Frontal cortex (tissue), 4 donors: ENCODE results near the gene SETD6. TPM values are rescaled to one million over a fixed set of nuclear protein-coding genes. Genes with fewer than 3 reads are reported as not detected.
A peak's percentile ranks its signal among the peaks of the same experiment; 100 is the strongest.

ENCODE experiments used
- DNase-seq, 2 donors: peaks; one replicate each; pipeline ENCODE4 v3.0.0; 2012; ENCODE audit warnings: low spot score in 2 of 2
- FAIRE-seq: peaks from 2 replicates; lab custom pipeline; 2012; peaks lifted over from hg19 to GRCh38; lab: Jason Lieb, UNC
- total RNA-seq: library from RNA; depleted of rRNA; stranded (reverse); fragments of >200 nt; gene quantifications from one replicate; pipeline ENCODE4 v1.2.3, GENCODE V29; 2014
- donor health status: control.
- donor health status: control.
- donor health status: control.

SETD6 gene
- total RNA-seq, 1 donor from 2014 or later = 15.9 TPM

DNA sequence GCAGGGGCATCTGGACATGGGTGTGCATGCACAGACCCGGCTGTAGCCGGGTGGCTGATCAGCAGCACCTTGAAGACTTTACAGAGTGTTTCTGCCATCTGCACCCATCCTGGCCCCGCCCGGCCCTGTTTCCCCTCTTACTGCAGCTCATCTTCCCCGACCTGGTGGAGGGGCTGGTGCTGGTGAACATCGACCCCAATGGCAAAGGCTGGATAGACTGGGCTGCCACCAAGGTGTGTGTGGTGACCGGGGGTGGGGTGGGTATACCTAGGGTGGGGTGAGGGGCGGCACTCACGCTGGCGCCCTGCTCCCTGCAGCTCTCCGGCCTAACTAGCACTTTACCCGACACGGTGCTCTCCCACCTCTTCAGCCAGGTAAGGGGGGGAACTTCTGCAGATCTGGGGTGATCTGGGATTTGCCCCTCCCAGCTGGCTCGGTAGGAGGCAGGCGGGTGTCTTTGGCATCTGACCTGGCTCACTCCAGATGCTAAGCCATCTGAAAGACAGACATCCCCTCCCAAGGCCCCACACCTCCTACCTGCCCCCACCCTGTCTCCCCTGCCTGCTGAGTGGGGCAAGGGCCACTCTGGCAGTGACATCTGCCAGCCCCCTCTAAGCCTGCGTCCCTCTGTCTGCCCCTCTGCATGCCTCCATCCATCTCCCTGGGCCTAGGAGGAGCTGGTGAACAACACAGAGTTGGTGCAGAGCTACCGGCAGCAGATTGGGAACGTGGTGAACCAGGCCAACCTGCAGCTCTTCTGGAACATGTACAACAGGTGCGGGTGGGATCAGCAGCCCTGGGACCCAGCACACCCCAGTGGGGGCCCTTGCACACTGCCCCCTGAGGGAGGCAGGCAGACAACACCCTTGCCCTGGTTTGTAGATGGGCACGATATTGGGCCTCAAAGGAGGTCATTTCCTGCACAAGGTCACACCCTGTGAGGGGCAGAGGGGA, 8.8 kb upstream of the SETD6 start:
- FAIRE-seq = no peak
- DNase-seq = no peak

DNA sequence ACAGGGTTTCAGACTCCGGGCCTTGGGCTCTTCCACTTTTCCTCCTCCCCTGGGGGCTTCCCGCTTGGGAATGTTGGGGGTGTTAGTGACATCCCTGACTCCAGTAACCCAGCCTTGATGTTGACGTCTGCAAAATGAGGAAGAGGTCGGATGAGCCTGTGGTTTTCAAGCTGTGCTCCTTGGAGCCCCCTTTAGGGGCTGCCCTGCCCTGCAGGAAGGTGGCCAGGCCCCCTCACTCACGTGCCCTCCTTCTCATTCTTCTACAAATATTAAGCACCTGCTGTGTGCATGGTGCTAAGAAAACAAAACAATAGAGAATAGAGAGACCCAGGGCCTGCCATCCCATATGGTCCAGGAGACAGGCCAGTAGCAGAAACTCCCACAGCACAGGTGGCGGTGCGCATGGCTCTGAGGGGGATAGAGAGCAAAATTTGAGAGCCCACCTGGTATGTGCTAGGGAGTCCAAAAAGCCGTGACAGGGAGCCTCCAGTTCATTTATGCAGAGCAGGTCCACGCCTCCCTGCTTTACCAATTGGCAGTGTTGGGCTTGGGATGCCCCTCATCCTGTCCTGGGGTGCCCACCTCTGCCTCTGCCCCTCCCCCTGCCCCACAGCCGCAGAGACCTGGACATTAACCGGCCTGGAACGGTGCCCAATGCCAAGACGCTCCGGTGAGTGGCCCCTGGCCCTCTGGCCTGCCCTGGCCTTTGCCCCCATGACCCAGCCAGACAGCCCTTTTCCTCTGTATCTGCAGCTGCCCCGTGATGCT, 7.9 kb upstream of the SETD6 start:
- FAIRE-seq (no peak), DNase-seq (no peak)

DNA sequence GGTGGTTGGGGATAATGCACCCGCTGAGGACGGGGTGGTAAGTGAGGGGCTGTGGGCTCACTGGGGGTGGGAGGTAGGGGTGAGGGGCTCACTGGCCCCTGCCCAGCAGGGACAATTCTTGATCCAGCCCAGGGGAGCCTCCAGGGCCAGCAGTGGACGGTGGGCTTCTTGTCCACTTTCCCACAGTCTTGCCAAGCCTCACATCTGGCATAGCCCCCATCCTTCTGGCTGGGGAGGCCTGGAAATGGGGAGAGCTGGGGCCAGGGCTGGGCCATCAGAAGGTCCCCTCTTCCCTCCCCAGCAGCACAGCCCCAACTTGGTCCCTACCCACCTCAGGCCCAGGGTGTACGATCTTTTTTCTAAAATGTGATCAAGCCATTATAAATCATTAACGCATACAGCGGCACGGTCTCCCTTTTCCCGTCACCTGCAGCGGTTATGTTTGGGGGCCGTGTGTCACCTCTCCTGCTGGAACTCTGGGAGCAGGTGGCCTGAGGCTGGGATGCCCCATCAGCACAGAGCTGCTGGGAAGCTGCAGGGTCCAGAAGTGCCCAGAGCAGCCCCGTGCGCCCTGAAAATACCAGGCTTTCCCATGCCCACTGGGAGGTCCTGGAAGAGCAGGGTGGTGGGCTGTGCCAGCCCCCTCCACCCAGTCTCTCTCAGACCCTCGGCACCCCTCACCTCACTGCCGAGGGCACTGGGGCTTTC, 7.2 kb upstream of the SETD6 start:
- no peak for FAIRE-seq
- DNase-seq = no peak

DNA sequence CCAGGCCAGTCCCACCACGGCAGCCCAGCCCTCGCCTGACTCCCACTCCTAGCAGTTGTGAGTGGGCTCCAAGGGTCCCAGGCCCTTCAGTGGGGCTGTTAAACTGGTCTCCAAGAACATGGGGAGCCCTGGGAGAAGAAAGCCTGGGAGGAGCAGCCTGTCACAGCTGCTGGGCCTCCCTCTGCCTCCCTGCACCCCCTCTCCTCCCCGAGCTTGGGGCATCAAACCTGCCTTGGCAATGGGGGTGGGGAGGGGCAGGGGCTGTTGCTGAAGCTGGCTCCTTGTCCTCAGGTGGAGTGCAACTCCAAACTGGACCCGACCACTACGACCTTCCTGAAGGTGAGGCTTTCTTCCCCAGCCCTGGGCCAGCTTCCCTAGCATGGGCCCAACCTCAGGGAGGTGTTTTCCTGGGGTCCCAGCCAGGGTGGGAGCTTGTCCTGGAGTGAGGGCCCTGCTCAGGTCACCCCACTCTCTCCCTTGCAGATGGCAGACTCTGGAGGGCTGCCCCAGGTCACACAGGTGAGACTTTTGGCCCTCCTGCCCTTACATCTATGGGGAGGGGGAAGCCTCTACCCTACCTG, 6.6 kb upstream of the SETD6 start:
- no peak for FAIRE-seq
- DNase-seq = no peak

DNA sequence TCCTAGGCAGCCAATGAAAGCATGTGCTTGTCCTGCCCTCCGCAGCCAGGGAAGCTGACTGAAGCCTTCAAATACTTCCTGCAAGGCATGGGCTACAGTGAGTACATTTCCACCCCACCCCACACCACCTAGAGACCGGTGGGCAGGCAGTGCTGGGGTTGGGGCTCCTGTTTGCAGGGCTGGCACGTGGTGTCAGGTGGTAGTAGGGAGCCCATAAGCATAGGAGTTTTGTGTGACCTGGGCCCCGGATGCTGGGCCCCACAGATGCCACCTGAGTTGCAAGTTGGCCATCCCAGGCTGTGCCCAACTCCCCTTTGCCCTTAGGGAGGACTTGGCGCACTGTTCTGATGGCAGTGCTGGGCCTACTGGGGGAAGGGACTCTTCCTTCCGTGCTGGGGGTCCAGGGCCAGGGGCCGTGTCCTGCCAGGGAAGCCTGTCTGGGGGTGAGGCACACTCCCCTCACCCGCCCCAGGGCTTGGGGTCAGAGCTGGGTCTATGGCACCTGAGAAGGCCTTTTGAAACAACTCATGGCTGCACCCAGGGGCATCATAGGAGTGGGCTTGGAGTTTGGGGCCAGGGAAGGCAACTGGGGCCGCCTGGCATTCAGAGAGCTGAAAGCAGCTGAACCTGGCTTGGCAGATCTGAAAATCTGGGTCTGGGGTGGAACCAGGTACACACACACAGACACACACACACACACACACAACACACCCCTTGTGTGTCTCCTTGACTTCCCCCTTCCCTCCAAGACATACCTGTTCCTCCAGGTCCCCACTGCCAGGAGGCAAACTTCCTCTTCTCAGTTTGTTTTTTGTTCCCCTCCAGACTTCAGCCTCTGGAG, 5.8 kb upstream of the SETD6 start:
- no peak for FAIRE-seq
- DNase-seq = no peak

DNA sequence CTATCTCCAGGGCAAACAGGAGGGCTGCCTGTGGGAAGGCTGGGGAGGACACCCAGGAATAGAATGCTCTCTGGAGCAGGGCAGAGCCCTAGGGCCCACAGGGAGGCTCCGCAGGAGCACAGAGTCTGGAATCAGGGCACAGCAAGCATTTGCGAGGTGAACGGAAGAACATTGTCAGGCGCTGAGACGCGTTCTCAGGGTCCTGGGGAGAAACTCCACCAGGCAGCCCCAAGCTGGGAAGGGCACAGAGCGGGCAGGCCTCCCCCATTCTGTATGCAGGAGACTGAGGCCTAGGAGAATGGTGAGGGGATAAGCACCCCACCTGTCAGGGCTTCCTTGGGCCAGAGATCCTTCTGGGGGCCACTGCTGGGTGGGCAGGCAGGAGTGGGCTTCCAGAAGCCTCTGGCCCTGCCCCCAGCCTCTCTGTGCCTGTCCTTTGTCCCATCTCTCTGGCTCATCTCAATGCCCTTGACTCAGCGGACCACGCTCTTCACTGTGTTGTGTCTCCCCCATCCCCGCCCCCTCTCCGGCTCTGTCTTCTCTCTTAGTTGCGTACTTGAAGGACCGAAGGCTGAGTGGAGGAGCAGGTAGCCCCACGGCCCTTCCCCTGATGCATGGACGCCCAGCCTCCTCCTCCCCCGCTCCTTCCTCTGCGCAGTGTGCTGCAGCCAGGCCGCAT, 5.1 kb upstream of the SETD6 start:
- DNase-seq (no peak), FAIRE-seq (no peak)

DNA sequence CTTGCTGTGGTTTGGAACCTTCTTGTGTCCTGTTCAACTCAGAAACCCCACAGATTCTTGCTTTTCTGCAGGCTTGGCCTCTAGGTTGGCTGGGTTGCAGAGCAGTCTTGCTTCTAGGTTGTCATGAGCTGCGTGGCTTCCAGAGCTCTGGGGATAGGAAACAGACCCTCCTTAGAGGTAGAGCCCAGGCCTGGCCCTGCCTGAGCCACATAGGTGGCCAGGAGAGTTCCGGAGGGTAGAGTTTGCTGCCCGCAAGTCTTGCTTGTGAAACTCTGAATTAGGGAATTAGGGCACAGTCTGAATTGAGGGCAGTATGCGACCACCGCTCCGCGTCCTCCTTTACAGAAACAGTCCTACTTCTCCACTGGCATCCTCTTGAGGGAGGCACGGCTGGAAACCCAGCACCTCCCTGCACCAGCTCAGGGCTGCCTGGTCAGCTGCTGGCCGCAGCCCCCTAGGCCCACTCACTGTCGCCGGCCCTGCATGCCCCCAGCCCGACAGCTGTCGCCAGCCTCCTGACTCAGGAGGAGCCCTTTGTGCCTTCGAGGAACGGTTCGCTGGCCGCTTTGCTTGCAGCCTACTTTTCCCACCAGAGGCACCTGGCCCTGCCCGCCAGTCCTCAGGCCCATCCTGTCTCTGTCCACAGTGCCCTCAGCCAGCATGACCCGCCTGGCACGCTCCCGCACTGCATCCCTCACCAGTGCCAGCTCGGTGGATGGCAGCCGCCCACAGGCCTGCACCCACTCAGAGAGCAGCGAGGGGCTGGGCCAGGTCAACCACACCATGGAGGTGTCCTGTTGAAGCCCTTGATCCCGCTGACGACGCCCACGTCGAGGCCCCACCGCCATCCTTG, 4.3 kb upstream of the SETD6 start:
- FAIRE-seq (no peak), DNase-seq (no peak)

DNA sequence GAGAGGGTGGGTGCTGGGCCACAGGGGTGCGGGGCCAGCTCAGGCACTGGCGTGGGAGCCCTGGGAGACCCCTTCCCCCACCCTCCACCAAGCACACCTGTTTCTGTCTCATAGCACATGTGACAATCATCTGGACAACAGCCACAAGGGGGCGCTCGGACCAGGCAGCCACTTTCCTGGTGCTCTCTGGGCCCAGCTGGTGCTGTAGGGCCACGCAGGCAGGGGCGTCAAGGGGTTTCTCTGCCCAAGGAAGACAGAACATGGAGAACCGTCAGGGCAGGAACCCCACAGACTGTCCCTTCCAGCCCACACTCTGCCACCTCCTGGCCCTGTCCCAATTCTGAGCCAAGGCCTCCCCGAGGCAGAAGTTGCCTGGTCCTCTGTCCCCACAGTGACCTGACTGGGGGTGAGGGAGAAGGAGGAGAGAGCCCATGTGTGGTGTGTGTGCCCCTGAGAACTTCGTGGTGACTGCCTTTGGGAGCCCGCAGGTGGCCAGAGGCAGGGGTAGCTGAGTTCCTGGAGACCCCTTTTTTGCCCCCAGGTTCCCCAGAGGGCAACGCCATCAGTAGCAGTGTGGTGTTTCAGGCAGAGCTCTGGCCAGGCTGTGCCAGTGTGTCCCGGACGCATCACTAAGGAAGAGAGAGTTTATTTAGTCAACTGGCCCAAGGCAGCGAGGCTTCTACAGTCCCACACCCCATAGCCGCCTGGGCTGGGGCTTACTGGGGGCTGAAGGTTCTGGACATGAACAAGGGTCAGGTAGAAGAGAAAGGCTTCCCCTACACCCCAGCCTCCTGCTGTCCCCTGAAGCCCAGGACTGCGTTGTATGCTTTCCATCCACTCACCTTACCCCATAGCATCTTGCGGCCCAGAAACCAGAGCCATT, 3.1 kb upstream of the SETD6 start:
- no peak for FAIRE-seq

DNA sequence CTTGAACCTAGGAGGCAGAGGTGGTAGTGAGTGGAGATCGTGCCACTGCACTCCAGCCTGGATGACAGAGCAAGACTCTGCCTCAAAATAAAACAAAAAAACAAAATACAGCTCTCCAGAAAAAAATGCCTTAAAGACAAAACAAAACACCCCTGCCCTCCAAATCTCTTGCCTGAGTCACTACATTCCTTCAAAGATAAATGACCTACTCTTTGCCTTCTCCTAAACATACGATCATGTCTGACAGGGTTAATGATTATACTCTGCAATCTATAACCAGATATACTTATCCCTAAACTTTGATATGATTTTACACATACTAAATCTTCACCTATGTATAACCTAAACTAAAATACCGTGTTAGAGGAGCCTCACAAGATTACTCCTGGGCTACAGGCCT, 1.4 kb upstream of the SETD6 start:
- FAIRE-seq (no peak), DNase-seq (no peak)

More for the DNA sequence above, 3.1 kb upstream of the SETD6 start:
- no peak for DNase-seq

DNA sequence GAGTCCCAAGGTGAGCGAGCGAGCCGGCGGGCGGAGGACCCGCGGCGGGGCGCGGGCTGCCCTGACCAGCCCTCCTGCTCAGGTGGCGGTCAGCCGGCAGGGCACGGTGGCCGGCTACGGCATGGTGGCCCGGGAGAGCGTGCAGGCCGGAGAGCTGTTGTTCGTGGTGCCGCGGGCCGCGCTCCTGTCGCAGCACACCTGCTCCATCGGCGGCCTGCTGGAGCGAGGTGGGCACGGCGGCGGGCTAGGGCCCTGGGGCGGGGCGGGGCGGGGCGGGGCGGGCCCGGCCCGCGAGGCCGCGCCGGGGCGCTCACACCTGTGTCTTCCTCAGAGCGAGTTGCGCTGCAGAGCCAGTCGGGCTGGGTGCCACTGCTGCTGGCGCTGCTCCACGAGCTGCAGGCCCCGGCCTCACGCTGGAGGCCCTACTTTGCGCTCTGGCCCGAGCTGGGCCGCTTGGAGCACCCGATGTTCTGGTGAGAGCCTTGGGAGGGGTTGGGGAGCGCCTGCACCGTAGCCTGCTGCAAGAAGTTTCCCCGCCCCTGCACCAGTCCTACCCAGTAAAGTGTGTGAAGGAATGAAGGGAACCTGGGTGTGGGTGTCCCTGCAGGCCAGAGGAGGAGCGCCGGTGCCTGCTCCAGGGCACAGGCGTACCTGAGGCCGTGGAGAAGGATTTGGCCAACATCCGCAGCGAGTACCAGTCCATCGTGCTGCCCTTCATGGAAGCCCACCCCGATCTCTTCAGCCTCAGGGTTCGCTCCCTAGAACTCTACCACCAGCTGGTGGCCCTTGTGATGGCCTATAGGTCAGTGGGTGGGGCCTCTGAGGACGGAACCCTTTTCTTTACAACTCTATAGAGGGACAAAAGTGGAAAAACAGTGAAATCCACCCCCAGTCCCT, 802 bp downstream of the SETD6 start:
- FAIRE-seq = no peak
- peak in 1 of 2 donors; percentile 44 for DNase-seq

DNA sequence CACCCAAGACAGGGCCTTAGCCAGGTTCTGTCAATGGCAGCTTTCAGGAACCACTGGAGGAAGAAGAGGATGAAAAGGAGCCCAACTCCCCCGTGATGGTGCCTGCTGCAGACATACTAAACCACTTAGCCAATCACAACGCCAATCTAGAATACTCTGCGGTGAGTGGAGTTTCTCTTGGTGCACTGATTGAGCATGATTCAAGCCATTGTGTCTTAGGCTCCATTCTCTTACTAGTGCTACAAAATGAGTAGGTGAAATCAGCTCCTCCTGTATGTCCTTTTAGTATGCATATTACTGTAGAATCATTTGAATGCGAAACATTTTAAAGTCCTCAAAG, 1.4 kb downstream of the SETD6 start:
- DNase-seq (no peak), FAIRE-seq (no peak)

DNA sequence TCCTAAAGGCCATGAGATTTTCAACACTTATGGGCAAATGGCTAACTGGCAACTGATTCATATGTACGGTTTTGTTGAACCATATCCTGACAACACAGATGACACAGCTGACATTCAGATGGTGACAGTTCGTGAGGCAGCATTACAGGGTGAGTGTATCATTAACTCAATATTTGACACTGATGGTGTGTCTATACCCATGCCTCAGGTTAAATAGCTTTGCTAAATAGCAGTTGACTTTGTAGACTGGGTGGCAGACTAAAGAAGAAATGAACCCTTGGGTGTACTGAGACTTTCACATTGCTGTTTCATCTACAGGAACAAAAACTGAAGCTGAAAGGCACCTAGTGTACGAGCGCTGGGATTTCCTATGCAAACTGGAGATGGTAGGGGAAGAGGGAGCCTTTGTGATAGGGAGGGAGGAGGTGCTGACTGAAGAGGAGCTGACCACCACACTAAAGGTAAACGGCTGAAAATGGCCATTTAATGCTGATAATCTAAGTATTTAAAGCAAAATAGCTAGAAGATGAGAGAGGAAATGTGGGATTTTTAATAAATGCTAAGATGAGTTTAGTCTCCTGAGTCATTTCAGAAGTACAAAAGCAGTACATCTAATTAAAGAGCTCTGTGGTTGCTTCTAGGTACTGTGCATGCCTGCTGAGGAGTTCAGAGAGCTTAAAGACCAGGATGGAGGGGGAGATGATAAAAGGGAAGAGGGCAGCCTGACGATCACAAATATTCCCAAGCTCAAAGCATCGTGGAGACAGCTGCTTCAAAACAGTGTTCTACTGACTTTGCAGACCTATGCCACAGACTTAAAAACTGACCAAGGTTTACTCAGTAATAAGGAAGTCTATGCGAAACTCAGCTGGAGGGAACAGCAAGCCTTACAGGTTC, 3.0 kb downstream of the SETD6 start:
- FAIRE-seq (no peak), DNase-seq (no peak)

DNA sequence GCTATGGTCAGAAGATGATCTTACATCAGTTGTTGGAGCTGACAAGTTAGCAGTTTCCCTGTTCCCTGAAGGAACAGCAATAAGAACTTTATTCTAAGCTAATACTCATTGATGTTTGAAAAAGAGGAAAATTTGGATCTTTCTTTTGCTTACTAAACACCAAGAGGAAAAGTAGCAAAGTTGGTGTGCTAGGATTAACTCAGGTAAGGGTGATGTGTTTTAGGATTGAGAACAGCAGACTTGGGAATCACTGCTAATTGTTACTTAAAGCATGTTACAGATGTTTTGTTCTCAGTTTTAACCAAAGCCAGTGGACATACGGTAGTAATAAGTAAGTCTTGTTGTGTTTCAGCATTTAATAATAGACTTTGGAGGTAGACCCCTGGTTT, 3.7 kb downstream of the SETD6 start:
- no peak for DNase-seq

DNA sequence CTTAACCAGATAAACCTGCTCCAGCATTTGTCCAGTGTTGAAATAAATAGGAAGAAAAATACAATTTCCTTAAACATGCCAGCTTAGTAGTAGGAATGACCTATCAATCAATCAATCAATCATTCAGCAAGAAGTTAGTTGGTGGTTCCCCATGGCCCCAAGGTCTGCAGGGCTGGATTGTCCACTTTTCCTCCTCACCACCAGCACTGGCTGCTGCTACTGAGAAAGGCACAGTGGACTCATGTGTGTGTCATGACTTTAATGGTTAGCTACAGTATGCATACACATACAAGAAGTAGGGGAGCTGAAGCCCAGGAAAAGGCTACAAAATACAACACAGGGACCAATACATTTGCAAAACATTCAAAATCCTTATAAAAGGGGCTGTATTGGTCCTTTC, 4.4 kb downstream of the SETD6 start:
- no peak for FAIRE-seq
- DNase-seq = no peak

More for the DNA sequence above, 3.7 kb downstream of the SETD6 start:
- no peak for FAIRE-seq

DNA sequence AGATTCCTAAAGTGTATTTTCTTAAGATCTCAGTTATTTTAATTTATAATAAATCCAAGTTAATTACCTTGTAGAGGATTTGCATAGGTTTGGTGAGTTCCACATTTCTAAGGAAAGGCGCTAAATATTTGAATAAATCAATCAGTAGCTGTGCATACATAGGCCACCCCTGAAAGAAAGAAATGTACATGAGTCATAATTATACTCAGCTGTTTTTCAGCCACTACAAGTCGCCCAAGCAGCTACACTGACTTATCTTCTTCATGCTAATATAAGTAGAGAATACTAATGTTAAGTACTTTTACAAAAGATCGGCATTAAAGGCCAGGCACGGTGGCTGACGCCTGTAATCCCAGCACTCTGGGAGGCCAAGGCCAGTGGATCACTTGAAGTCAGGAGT, 14.9 kb downstream of the SETD6 start:
- DNase-seq (no peak), FAIRE-seq (no peak)
